NB4 (cell line): Measurements from ENCODE around the gene MED29.

Experiments
- DNase-seq: peaks from one replicate; pipeline ENCODE4 v3.0.0; 2010; ENCODE audit warnings: low read depth
- H3K4me3 ChIP-seq: one replicate; pipeline ENCODE4 v1.5.1; 2011; ENCODE audit warnings: mild to moderate bottlenecking, low read depth, low read length, moderate library complexity
- MYC ChIP-seq: IDR thresholded peaks from 2 replicates; pipeline ENCODE4 v1.6.1; 2011; ENCODE audit warnings: low read depth, low read length
- POLR2A ChIP-seq: IDR thresholded peaks from 2 replicates; pipeline ENCODE4 v1.6.1; 2011; ENCODE audit warnings: mild to moderate bottlenecking; ENCODE audit not compliant: insufficient read length; ENCODE audit errors: extremely low read depth
- TF ChIP-seq, protein P1 (sequence below): IDR thresholded peaks from 2 replicates; pipeline ENCODE4 v1.6.1; 2011; ENCODE audit warnings: low read depth, low read length
- TF ChIP-seq, protein P2 (sequence below): IDR thresholded peaks from one replicate; pipeline ENCODE4 v1.5.1; 2012; ENCODE audit warnings: low read depth, low read length

Gene MED29

DNA sequence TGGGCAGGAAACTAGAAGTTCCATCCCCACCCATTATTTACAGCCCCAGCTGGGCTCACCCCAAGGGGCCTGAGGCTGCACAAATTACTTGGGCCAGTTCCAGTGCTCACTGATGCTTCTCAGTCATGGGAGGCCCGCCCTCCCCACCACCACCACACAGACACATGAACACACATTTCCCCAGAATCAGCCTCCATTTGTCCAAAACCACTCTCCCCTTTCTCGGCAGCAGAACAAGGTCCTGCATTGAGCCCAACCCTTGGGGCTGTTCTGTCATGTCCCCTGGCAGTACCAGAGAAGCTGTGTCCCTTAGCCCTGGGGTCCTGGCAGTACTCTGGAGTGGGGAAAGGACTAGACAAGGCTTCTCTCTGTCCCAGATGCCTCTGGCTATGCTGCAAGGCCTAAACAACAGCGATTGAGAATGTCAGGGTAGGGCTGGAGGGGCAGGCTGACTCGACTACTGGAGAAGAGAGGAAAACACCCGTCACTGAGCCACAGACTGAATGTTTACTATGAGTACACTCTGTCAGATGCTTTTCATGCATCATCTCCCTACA lies 27.2 kb upstream of the MED29 start:
- H3K4me3 ChIP-seq: no peak overlapping the region
- TF ChIP-seq, protein P1, sequence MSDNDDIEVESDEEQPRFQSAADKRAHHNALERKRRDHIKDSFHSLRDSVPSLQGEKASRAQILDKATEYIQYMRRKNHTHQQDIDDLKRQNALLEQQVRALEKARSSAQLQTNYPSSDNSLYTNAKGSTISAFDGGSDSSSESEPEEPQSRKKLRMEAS: no peak
- TF ChIP-seq, protein P2, sequence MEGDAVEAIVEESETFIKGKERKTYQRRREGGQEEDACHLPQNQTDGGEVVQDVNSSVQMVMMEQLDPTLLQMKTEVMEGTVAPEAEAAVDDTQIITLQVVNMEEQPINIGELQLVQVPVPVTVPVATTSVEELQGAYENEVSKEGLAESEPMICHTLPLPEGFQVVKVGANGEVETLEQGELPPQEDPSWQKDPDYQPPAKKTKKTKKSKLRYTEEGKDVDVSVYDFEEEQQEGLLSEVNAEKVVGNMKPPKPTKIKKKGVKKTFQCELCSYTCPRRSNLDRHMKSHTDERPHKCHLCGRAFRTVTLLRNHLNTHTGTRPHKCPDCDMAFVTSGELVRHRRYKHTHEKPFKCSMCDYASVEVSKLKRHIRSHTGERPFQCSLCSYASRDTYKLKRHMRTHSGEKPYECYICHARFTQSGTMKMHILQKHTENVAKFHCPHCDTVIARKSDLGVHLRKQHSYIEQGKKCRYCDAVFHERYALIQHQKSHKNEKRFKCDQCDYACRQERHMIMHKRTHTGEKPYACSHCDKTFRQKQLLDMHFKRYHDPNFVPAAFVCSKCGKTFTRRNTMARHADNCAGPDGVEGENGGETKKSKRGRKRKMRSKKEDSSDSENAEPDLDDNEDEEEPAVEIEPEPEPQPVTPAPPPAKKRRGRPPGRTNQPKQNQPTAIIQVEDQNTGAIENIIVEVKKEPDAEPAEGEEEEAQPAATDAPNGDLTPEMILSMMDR: no peak
- no peak for TF ChIP-seq POLR2A
- TF ChIP-seq MYC: no peak
- no peak for DNase-seq

DNA sequence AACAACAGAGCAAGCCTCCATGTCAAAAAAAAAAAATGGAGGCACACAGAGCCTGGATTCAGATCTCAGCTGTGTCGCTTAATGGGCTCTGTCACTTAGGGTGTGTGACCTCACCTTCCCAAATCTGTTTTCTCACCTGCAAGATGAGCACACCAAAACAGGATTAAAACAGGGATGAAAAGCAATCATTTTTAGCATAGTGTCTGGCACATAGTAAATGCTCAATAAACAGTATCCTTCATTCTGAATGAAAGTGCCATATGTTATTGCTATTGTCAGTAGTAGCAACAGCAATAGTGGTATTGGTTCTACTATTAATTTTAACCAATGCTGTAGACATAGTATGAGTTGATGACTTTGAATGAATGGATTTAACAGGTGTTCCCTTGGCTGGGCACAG lies 25.6 kb upstream of the MED29 start:
- TF ChIP-seq MYC: no peak
- TF ChIP-seq POLR2A: no peak
- TF ChIP-seq, protein P1: no peak
- TF ChIP-seq, protein P2: no peak
- H3K4me3 ChIP-seq: no peak overlapping the region
- DNase-seq: no peak

DNA sequence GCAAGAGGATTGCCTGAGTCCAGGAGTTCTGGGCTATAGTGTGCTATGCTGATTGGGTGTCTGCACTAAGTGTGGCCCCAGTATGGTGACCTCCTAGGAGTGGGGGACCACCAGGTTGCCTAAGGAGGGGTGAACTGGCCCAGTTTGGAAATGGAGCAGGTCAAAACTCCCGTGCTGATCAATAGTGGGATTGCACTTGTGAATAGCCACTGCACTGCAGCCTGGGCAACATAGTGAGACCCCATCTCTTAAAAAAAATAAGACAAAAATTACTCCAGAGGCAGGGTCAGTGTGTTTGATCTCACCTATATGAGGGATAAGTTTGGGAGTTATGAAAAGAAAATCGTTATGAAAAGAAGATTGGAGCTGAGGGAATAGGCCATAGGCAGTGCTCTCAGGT lies 22.0 kb upstream of the MED29 start:
- TF ChIP-seq, protein P2: no peak
- TF ChIP-seq POLR2A (no peak), MYC (no peak)
- TF ChIP-seq, protein P1: no peak
- H3K4me3 ChIP-seq: no peak overlapping the region
- DNase-seq: no peak

DNA sequence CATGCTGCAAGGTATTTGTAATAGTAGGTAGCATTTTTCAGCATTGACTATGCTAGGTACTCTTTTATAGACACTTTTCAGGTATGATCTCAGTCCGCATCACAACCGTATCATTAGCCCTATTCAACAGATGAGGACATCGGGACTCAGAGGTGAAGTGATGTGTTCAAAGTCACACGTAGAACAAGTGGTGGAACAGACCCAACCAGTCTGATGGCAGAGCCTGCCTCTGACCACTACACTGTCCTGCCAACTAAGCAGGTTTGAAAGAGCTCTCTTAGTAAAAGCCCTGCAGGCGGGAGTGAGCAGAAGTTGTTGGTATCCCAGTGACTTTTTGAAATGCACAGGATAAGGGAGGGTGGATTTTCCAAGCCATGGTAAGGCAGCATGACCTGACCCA lies 20.4 kb upstream of the MED29 start:
- TF ChIP-seq, protein P2: no peak
- TF ChIP-seq POLR2A: no peak
- TF ChIP-seq, protein P1: no peak
- TF ChIP-seq MYC: no peak
- DNase-seq: no peak
- H3K4me3 ChIP-seq: no peak overlapping the region

DNA sequence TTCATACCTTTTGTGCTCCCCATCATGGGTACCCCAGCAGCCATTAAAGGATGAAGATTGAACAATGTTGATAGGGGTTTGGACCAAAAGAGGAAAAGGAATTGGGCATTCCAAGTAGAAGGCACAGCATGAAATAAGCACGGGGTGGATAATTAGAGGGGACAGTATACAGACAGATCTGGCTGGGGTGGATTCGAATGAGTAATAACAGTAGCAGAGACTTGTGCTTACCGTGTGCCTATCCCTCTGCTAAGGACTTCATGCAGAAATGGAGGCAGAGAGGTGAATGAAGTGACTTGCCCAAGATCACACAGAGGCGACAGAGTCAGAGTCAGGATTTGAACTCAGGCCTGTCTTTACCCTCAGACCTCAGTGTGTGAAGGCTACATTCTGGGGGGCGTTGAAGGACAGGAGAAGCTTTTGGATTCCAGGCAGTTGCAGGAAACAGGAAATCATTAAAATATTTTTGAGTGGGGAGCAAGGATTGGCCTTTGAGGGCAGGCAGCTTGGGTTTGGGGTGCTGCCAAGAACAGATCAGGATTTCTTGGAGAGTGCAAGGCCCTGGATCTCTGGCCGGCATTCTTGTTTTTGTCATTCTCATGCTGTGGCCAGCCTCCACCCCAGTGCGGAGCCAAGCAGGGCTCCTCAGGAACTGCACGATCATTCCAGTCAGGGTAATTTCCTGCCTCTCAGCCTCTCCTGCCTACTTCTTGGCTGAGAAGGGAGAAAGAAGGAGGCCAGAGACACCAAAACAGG lies 19.0 kb upstream of the MED29 start:
- TF ChIP-seq, protein P2: no peak
- TF ChIP-seq, protein P1: no peak
- TF ChIP-seq POLR2A (no peak), MYC (no peak)
- no peak for DNase-seq
- H3K4me3 ChIP-seq: no peak overlapping the region
